Stomach (tissue), 4 donors: Measurements from ENCODE around the gene SPIN1.

ENCODE experiments used
- EP300 ChIP-seq: sonication (generic); formaldehyde crosslinking; IDR thresholded peaks from one replicate; pipeline ENCODE4 v1.6.1; 2017; ENCODE audit warnings: antibody characterized with exemption
- POLR2A ChIP-seq, 4 donors: fragments of 450-650 bp; IDR thresholded peaks; one replicate each; pipeline ENCODE4 v1.6.1; 2016; ENCODE audit warnings: antibody characterized with exemption in 4 of 4, control low read depth in 2 of 4, mild to moderate bottlenecking in 1 of 4, moderate library complexity in 1 of 4
- POLR2AphosphoS5 ChIP-seq, 3 donors: sonication (generic); formaldehyde crosslinking; IDR thresholded peaks; one replicate each; pipeline ENCODE4 v1.6.1; 2016; ENCODE audit warnings: antibody characterized with exemption in 3 of 3
- TF ChIP-seq, protein P1 (sequence below), 7 experiments: fragments of 450-650 bp in 4 of 7; fragments of 200-600 bp in 3 of 7; sonication (generic) in 3 of 7; IDR thresholded peaks; one replicate each; pipeline ENCODE4 v1.5.1; 2016 to 2019; ENCODE audit warnings: antibody characterized with exemption in 7 of 7, control low read depth in 2 of 7, mild to moderate bottlenecking in 1 of 7

DNA sequence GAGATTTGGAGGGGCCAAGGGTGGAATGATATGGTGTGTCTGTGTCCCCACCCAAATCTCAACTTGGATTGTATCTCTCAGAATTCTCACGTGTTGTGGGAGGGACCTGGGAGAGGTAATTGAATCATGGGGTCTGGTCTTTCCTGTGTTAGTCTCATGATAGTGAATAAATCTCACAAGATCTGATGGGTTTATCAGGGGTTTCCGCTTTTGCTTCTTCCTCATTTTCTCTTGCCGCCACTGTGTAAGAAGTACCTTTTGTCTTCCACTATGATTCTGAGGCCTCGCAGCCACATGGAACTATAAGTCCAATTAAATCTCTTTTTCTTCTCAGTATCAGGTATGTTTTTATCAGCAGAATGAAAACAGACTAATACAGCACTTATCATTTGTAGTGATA, 29.5 kb upstream of the SPIN1 start:
- TF ChIP-seq, protein P1, sequence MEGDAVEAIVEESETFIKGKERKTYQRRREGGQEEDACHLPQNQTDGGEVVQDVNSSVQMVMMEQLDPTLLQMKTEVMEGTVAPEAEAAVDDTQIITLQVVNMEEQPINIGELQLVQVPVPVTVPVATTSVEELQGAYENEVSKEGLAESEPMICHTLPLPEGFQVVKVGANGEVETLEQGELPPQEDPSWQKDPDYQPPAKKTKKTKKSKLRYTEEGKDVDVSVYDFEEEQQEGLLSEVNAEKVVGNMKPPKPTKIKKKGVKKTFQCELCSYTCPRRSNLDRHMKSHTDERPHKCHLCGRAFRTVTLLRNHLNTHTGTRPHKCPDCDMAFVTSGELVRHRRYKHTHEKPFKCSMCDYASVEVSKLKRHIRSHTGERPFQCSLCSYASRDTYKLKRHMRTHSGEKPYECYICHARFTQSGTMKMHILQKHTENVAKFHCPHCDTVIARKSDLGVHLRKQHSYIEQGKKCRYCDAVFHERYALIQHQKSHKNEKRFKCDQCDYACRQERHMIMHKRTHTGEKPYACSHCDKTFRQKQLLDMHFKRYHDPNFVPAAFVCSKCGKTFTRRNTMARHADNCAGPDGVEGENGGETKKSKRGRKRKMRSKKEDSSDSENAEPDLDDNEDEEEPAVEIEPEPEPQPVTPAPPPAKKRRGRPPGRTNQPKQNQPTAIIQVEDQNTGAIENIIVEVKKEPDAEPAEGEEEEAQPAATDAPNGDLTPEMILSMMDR (IDR thresholded peaks at IDR 0.05), result no peak
- TF ChIP-seq POLR2A (IDR thresholded peaks at IDR 0.05), result no peak
- TF ChIP-seq EP300, result no peak
- TF ChIP-seq POLR2AphosphoS5 (IDR thresholded peaks at IDR 0.05), result no peak
